Loucy (cell line): ENCODE data around the gene EMC6.

ENCODE experiments used
- H2AFZ ChIP-seq: fragments of 200-600 bp; sonication (generic); 2 replicates; pipeline ENCODE4 v1.6.0; 2016; ENCODE audit warnings: antibody characterized with exemption, mild to moderate bottlenecking, low read length, moderate library complexity
- H3F3A ChIP-seq: fragments of 200-600 bp; 2 replicates; pipeline ENCODE4 v1.6.0; 2016; ENCODE audit warnings: antibody characterized with exemption, low read depth, mild to moderate bottlenecking
- H3K27me3 ChIP-seq: fragments of 200-600 bp; sonication (generic); 2 replicates; pipeline ENCODE4 v1.6.1; 2014; ENCODE audit warnings: low read length, mild to moderate bottlenecking; ENCODE audit not compliant: insufficient read depth, poor library complexity, severe bottlenecking
- H3K36me3 ChIP-seq: fragments of 200-600 bp; sonication (generic); 2 replicates; pipeline ENCODE4 v1.6.1; 2016; ENCODE audit warnings: low read length; ENCODE audit not compliant: insufficient read depth
- H3K4me1 ChIP-seq: fragments of 200-600 bp; sonication (generic); 2 replicates; pipeline ENCODE4 v1.5.1; 2014; ENCODE audit warnings: low read length, mild to moderate bottlenecking; ENCODE audit not compliant: insufficient read depth, poor library complexity, severe bottlenecking
- H3K4me2 ChIP-seq: fragments of 200-600 bp; sonication (generic); 2 replicates; pipeline ENCODE4 v1.6.0; 2014; ENCODE audit warnings: antibody characterized with exemption, low read length, low read depth, mild to moderate bottlenecking; ENCODE audit not compliant: poor library complexity, severe bottlenecking
- H3K4me3 ChIP-seq: fragments of 200-600 bp; sonication (generic); 2 replicates; pipeline ENCODE4 v1.5.1; 2014; ENCODE audit warnings: low read length, mild to moderate bottlenecking, mixed read lengths; ENCODE audit not compliant: poor library complexity, severe bottlenecking
- H3K79me2 ChIP-seq: fragments of 200-600 bp; sonication (generic); 2 replicates; pipeline ENCODE4 v1.6.1; 2014; ENCODE audit warnings: low read length; ENCODE audit not compliant: insufficient read depth
- H3K9ac ChIP-seq: fragments of 200-600 bp; sonication (generic); 2 replicates; pipeline ENCODE4 v1.6.0; 2014; ENCODE audit warnings: mild to moderate bottlenecking, low read depth, low read length, moderate library complexity; ENCODE audit not compliant: poor library complexity, severe bottlenecking
- H3K9me2 ChIP-seq: fragments of 200-600 bp; sonication (generic); replicated peaks from 2 replicates; pipeline ENCODE4 v1.6.1; 2016; ENCODE audit warnings: low read depth, low read length, mixed read lengths
- H3K9me3 ChIP-seq: fragments of 200-600 bp; sonication (generic); 2 replicates; pipeline ENCODE4 v1.6.1; 2014; ENCODE audit warnings: mild to moderate bottlenecking, antibody characterized with exemption, low read length, low read depth; ENCODE audit not compliant: insufficient read depth
- H4K20me1 ChIP-seq: fragments of 200-600 bp; sonication (generic); 2 replicates; pipeline ENCODE4 v1.6.0; 2014; ENCODE audit warnings: antibody characterized with exemption, low read length, mild to moderate bottlenecking; ENCODE audit not compliant: insufficient read depth, poor library complexity, severe bottlenecking
- EZH2phosphoT487 ChIP-seq: fragments of 200-600 bp; IDR thresholded peaks from 2 replicates; pipeline ENCODE4 v1.6.1; 2018; ENCODE audit warnings: antibody characterized with exemption, mild to moderate bottlenecking, moderate library complexity, borderline replicate concordance
- TF ChIP-seq, protein P1 (sequence below): fragments of 200-600 bp; sonication (generic); conservative IDR thresholded peaks from 2 replicates; pipeline ENCODE4 v1.5.1; 2014; ENCODE audit warnings: mild to moderate bottlenecking, antibody characterized with exemption, low read length

EMC6 gene

DNA sequence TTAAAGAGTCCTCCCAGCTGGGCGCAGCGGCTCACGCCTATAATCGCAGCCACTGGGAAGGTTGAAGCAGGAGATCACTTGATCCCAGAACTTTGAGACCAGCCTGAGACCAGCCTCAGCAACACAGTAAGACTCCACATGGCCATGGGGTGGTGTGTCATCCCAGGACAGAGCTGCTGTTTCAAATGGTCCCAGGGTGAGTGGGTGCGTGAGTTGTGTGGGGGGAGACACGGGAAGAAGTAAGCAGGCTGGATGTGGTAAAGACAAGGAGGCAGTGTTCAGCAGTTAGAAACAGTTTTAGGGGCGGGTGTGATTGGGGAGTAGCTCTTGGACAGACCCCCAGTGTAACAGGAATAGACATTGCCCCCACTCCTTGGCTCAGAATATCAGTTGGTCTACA is 36.3 kb upstream of the EMC6 start:
- no peak overlapping the region for H2AFZ ChIP-seq
- no peak overlapping the region for H3K9ac ChIP-seq
- peaks cover 4% of the 10 kb centered on the region; the same call in 1 of the 2 replicates for H3K36me3 ChIP-seq
- H4K20me1 ChIP-seq = peaks cover 4% of the 10 kb centered on the region
- H3K9me2 ChIP-seq = no peaks in the 10 kb centered on the region
- H3K27me3 ChIP-seq = no peaks in the 10 kb centered on the region
- no peak overlapping the region for H3K4me3 ChIP-seq
- H3F3A ChIP-seq = no peaks in the 10 kb centered on the region
- H3K4me2 ChIP-seq = peak overlapping the region; percentile 1
- TF ChIP-seq EZH2phosphoT487 = no peak
- TF ChIP-seq, protein P1, sequence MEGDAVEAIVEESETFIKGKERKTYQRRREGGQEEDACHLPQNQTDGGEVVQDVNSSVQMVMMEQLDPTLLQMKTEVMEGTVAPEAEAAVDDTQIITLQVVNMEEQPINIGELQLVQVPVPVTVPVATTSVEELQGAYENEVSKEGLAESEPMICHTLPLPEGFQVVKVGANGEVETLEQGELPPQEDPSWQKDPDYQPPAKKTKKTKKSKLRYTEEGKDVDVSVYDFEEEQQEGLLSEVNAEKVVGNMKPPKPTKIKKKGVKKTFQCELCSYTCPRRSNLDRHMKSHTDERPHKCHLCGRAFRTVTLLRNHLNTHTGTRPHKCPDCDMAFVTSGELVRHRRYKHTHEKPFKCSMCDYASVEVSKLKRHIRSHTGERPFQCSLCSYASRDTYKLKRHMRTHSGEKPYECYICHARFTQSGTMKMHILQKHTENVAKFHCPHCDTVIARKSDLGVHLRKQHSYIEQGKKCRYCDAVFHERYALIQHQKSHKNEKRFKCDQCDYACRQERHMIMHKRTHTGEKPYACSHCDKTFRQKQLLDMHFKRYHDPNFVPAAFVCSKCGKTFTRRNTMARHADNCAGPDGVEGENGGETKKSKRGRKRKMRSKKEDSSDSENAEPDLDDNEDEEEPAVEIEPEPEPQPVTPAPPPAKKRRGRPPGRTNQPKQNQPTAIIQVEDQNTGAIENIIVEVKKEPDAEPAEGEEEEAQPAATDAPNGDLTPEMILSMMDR = no peak
- peaks cover 19% of the 10 kb centered on the region for H3K79me2 ChIP-seq
- peaks cover 14% of the 10 kb centered on the region for H3K4me1 ChIP-seq
- H3K9me3 ChIP-seq = no peaks in the 10 kb centered on the region

DNA sequence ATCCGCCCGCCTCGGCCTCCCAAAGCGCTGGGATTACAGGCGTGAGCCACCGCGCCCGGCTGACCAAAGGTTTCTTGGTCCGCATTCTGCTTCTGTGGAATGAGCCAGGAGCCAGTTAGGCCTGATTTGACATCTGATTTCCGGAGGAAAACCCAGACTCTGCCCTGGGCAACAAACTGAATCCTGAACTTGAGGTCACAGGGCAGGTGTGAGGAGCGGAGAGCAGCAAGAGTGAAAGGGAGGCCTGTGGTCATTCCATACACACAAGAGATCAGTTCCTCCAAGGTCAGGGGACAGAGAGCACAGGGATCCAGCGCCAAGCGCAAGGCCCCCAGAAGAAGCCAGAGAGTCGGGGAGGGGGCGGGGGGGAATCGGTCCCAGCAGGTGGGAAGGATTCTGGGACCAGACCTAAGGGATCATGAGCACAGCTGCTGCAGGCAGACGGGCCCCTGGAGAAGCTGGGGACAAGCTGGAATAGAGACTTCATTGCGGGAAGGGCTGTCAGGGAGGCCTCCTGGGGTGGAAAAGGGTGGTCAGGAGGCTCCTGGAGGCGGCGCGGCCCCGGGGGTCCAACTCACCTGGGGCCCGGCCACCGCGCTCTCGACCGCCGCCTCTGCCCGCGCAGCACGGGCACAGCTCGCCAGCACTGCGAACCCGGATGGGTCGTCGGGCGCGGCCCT is 33.0 kb upstream of the EMC6 start:
- H3K4me2 ChIP-seq = peak overlapping the region; percentile 100
- peaks cover 21% of the 10 kb centered on the region for H3K4me1 ChIP-seq
- peak overlapping the region; percentile 99 for H2AFZ ChIP-seq
- no peaks in the 10 kb centered on the region for H3F3A ChIP-seq
- H3K79me2 ChIP-seq = peaks cover 19% of the 10 kb centered on the region
- H3K36me3 ChIP-seq = no peaks in the 10 kb centered on the region
- no peaks in the 10 kb centered on the region for H3K9me3 ChIP-seq
- TF ChIP-seq, protein P1 = no peak
- no peak for TF ChIP-seq EZH2phosphoT487
- H3K4me3 ChIP-seq = peak overlapping the region; percentile 98
- H3K9me2 ChIP-seq = no peaks in the 10 kb centered on the region
- H3K9ac ChIP-seq = peak overlapping the region; percentile 95
- peaks cover 4% of the 10 kb centered on the region for H4K20me1 ChIP-seq
- no peaks in the 10 kb centered on the region for H3K27me3 ChIP-seq

DNA sequence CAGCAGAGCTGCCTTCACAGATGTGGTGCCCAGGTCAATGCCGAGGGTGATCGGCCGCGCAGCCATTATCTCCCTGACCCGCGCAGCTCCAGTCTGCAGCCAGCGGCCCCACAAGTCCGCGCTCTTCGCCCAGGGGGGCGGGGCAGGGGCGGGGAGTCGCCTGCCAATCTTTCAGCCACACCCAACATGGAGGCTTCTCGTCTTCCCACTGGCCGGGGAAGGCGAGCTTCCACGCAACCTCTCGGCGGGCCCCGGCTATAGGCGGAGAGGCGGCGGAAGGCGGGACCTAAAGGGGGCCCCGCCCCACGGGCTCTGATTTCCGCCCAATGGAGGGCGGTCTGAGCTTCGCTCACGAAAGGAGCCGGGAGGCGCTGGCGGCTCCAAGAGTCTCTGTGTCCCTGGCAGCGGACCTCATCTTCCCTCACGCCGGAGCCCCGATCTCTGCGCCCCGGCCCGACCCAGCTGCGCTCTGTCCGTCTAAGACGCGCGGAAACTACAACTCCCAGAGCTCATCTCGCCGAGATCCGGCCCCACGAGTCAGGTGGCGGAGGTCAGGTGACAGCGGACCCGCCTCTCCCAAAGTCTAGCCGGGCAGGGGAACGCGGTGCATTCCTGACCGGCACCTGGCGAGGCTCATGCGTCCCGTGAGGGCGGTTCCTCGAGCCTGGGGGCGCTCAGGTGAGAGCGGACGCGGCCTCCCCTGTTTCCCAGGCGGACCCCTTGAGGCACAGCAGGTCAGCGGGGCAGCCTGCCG is 32.3 kb upstream of the EMC6 start, which contains the start of the genes CTNS and SHPK:
CTNS (plus strand) TSS at position 607 of the 754 bp plus-strand sequence. CDS start 3,447 bp downstream, outside the sequence.
SHPK (minus strand) TSS at position 97 of the 754 bp plus-strand sequence; CDS start at position 66, 31 bp downstream.
- Histone ChIP-seq H3K4me3 (peak within 1 kb of the TSS; percentile 98), H3K79me2 (peaks cover 19% of the 10 kb centered on the region), H2AFZ (peak within 1 kb of the TSS; percentile 99), H4K20me1 (peaks cover 4% of the 10 kb centered on the region), H3K9me2 (no peaks in the 10 kb centered on the region), H3K27me3 (no peaks in the 10 kb centered on the region), H3K9ac (peak within 1 kb of the TSS; percentile 95), H3K4me2 (peak within 1 kb of the TSS; percentile 100), H3K36me3 (no peaks in the 10 kb centered on the region), H3K9me3 (no peaks in the 10 kb centered on the region), H3F3A (no peaks in the 10 kb centered on the region), H3K4me1 (peaks cover 21% of the 10 kb centered on the region)
- TF ChIP-seq, protein P1 = no peak
- TF ChIP-seq EZH2phosphoT487 = no peak
